Dermis blood vessel endothelial cell (primary cell): Measurements from ENCODE around the gene COBLL1. TPM values are rescaled to one million over a fixed set of nuclear protein-coding genes. Genes with fewer than 3 reads are reported as not detected.
"Not testable (repeated sequence)": the region's sequence is repeated elsewhere in the genome, so short reads cannot be mapped to it uniquely, and the experiment has no call there.

Source experiments
- DNase-seq: peaks from one replicate; pipeline ENCODE4 v3.0.0; 2010
- total RNA-seq: library from RNA; depleted of rRNA; stranded (reverse); fragments of >200 nt; gene quantifications from 2 replicates; pipeline ENCODE4 v1.2.3, GENCODE V29; 2014

Gene COBLL1
- total RNA-seq, 1 donor from 2014 or later = 7.8 TPM

DNA sequence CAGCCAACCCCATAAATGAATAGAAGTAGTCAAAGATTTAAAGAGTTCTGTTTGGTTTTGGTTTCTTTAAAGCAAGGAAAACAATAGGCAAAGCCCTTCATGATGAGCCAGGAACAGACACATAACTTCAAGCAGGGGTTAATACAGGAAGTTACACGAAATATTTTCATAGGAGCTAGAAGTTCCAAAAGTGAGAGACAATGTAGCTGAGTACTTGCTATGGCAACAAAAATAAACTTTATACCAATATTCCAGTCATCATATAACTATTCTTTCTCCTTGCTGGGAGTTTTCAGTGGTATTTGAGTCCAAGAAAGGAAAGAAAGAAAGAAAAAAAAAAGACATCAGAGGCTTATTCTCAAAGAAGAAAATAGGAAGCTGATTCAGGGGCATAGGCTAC is 56.2 kb downstream of the COBLL1 start:
- DNase-seq = peak; percentile 88

DNA sequence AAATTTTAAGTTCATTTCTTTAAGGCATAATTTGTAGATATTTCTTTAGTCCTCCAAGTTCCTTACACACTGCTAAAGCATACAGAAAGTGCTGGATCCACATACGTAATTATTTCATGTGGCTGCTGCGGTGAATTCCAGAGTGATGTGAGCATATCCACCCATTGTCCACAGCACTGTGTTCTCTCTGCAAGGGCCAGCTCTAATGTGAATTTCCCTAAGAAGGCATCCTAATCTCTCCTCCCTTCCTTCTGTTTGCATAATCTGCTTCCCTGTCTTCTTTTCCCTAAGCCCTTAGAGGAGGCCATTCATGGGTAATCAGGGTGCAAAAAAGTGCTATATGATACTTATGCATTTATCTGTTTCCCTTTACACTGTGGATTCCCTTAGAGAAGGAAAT is 57.2 kb downstream of the COBLL1 start:
- peak; percentile 98 for DNase-seq

DNA sequence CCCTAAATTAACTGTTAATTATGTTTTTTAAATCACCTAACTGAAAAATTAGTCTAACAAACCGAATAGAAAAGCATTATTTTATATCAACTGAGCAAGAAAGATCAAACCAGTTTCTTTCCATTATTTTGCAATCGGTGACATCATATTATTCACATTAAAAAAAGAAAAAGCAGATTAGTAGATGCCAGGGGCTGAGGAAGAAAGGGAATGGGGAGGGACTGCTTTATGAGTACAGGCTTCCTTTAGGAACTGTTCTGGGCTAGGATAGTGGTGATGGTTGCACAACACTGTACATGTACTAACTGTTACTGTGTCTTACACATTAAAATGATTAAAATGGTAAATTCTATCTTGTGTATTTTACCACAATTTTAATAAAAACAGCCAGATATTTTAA is 59.3 kb downstream of the COBLL1 start:
- peak; percentile 32 for DNase-seq

DNA sequence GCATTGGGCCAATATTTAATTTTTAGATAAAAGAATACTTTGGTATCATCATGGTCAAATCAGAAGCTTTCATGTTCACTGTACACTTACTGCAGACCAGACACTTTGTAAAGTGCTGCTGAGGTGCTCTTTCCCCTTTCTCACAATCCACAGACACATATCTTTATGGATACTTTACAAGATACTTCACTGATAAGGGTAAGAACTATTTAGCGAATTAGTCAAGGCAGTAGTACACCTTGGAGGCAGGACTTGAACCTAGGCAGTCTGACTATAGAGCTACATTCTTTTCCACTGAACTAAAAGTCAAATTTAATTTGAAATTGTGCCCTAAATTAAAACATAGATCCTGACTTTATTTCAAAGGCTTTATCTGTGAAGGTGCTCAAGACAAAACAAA is 60.2 kb downstream of the COBLL1 start:
- DNase-seq = no peak

DNA sequence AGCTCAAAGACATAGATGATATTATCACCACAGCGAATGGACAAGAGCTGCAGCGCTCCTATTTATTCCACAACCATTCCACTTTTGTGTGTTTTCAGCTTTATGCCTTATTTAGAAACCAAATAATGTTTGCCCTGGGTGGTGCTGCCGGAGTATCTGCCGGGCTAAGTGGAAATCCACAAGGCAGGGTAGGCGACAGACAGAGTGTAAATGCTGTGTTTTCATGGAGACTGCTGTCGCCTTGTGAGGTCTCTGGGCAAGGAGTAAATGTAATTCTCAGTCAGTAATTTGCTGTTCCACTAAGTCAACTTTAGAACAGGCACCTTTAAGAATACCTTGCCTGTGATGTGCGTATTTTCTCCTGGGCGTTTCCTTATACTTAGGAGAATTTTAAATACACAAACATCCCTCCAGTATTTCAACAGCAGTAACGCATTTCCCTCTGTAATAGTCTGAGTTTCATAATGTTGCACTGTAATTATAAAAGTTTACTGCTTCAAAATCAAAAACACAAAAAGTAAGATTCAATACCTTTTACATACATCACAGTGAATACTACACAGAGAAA is 60.9 kb downstream of the COBLL1 start:
- DNase-seq = no peak

DNA sequence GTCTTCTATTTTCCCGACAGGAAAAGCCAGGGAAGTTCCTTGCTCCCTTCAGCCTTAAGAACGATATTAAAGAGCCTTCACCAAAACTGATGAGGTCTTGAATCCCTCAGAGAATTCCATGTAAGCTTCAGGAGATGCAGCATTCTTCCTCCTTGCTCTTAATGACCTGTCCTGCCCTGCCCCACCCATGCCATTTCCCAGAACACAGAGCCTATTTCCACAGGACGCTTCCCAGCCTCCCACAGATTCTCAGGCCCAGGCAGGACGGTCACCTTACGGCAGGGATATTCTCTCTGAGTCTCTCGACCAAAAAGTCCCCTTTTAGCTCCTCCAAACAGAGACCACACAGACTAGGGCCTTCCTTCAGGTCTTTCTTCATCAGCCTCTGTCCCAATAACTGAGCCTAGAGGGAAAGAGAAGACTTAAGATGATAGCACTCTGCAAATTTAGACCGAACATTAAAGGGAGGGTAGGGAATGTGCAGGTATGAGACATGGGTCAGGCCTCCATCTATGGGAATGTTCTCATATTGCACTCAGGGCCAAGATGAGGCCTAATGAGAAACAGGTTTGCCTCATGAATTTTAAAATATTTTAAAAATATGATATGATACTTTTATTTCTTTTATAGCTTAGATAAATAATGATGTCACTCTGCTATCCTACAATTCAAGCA is 62.1 kb downstream of the COBLL1 start:
- no peak for DNase-seq

DNA sequence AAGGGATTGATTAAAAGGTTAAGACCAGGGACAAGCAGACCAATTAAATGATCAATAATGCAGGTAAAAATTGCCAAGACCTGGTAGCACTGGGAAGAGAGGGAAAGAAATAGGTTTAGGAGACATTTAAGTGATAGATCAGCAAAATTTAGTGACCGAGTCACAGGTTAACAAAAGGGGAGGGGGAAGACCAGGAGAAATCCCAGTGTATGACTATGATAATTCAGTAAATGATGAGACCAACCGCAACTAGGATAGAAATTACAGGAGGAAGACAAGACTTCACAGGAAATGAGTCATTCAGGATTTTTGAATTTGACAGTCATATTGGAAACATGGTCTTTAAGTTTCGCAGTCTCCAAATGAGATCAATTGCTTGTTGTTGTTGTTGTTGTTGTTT is 62.9 kb downstream of the COBLL1 start:
- DNase-seq = no peak

DNA sequence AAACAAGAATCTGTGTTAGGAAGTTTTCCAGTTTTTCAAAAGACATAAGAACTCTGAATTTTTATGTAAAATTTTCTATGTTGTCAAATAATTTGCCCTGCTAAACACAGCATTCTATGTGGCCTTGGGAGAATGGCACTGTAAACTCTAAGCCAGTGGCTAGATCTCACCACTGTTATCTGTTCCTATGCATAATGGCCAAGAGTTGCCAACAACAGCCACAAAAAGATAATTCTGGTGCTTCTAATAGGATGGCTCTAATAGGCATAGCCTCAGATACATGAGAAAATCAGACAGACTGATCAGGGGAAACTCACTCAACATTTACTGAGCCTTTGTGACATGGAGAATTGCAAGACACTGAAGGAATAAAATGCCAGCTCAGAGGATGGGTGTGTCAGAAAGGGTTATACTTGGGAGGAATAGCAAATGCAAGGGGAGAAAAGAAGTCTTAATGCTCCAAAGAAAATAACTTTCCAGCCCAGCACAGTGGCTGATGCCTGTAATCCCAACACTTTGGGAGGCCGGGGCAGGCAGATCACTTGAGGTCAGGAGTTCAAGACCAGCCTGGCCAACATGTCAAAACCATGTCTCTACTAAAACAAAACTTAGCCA is 63.7 kb downstream of the COBLL1 start:
- DNase-seq = no peak

DNA sequence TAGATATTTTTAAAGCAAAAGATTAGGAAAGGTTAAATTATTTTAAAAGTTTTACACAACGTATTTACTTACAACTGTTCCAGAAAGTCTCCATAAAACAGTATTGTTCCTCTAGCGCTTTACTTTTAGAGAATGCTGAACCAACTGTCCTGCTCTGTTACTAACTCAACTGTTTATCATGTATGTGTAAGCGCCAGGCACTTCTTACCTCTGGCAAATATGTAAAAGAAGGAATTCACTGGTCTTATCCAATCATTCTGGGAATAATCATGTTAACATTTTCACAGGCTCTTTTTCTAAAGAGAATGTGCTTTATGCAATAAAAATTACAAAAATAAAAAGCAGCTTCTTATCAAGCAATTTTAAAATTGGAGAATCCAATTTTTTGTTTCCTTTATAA is 68.0 kb downstream of the COBLL1 start:
- no peak for DNase-seq

DNA sequence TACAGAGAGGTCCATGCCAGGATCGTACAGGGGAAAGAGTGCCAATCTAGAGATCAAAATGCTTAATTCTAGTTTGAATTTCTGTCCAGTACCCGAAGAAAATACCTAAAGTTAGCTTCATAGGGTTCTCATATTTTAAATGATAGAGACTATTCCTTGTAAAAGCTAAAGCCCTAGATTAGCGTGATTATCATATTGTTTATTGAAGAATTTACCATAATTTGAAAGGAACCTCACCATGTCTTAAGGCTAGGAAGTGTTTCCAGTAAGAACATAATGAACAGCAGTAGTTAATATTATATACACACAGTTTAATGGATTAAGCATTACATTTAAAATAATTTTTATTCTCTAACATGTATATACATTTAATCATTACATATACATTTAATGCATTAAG is 68.5 kb downstream of the COBLL1 start:
- DNase-seq = no peak

DNA sequence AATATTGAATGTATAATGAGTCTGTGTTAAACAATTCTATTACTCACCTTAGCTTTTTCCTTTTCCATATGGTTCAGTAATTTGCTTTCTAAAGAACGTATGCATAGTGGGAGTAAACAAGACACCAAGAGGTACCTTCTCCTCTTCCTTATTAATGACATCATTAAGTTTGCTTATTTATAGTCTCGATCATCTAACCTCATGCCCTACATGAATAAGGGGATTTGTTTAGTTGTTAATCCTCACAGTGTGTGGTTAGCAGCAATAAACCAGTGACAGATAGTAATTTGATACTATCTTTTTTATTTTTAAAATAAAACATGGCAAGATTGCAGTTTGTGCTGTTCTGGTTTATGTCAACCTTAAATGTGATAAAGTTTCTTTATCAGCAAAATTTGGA is 69.7 kb downstream of the COBLL1 start:
- no peak for DNase-seq

DNA sequence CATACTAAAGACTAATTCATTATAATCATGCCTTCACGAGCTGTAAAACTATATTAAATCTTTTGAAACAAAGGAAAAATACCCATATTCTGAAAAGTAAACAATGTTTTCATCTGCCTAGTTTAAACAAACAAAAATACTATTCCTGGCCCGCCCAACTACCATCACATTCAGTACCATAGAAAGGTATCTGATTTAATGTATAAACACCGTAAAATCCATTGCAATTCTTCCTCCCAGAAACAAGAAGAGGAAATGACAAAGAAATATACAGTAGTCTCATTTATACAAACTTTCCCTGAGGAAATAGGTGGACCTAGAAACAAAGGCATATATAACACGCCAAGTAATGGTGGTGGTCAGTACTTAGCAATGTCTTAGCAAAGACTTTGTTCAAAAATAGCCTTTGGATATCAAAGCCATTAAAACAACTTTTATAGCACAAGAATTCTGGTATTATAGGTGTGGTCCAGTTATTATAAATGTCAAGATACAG is 71.2 kb downstream of the COBLL1 start:
- DNase-seq = peak; percentile 75

DNA sequence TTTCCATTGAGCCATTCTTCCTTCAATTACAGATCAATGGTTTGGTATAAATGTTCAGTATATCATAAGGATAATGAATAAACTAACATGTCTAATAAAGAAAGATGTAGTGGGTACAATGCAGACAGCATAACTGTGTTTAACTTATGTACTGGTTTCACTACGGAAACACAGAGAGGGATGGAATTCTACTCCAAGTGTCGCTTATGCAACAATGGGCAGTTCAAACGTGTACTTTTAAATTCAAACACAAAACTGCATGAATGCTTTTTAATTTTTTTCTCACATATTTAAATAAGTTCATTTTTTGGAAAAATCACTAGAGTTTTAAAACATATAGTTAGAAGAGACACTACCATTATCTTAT is 74.7 kb downstream of the COBLL1 start:
- no peak for DNase-seq

DNA sequence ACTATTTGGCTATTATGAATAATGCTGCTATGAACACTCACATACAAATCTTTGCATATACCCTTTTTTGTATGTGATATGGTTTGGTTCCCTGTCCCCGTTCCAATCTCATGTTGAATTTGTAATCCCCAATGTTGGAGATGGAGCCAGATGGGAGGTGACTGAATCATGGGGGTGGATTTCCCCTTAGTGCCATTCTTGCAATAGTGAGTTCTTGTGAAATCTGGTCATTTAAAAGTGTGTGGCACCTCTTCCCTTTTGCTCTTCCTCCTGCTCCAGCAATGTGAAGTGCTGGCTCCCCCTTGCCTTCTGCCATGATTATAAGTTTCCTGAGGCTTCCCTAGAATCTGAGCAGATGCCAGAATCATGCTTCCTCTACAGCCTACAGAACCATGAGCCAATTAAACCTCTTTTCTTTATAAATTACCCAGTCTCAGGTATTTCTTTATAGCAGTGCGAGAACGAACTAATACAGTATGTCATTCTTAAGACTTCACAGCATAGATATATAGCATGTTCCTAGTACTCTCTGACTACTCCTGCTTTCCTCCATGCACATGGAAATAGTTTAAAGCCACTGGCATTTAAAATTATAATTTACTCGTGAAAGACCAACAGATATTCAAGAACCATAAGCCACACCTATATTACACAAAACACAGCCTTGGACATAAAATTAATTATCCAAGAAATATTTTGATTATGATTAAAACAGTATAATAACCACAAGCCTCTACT is 75.2 kb downstream of the COBLL1 start:
- no peak for DNase-seq

DNA sequence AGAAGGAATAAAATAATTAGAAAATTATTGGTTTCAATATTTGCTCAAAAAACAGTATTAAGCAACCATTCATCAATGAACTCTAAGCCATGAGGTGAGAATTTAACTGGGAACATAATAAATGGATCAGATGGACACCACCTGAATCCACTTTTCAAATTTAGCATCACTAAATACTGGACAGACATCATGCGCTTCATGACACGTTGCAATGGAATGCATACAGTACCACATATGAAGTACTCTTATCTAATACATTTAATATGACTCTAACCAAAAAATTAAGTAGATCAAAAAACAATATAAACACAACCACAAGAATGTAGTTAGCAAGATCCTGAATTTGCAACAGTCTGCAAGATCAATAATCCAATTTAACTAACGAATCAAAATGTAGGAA is 76.6 kb downstream of the COBLL1 start:
- DNase-seq = no peak

DNA sequence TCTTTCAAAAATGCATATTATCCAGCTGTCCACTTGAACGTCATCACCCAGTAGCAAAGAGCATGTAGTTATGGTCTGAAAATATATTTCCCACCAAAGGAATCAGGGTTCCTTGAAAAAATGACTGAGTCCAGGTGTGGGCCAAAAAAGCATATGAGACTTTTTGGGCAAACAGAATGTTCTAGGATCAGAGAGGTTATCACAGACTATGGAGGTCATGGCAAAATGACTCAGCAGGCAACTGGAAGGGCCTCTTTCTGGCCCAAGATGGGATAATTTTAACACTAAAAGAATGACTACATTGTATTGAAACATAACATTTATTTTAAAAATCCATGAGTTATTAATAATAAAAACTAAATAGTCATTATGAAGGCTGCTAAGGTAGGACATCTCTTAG is 77.1 kb downstream of the COBLL1 start:
- no peak for DNase-seq

DNA sequence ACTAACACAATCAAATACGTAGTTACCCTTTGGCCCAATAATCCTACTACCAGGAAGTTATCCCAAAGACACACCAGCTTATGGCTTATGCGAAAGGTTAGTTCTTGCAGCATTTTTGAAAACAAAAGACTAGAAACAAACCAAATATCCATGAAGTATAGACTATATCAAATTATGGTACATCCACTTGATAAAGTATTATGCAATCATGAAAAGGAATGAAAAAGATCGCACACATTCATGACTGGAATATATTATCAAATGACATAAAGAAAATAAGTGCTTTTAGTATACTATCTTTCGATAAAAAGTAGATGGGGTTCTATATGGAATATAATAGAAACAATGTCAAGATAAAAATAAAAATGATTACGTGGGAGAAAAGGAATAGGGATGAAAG is 78.2 kb downstream of the COBLL1 start:
- DNase-seq = no peak

DNA sequence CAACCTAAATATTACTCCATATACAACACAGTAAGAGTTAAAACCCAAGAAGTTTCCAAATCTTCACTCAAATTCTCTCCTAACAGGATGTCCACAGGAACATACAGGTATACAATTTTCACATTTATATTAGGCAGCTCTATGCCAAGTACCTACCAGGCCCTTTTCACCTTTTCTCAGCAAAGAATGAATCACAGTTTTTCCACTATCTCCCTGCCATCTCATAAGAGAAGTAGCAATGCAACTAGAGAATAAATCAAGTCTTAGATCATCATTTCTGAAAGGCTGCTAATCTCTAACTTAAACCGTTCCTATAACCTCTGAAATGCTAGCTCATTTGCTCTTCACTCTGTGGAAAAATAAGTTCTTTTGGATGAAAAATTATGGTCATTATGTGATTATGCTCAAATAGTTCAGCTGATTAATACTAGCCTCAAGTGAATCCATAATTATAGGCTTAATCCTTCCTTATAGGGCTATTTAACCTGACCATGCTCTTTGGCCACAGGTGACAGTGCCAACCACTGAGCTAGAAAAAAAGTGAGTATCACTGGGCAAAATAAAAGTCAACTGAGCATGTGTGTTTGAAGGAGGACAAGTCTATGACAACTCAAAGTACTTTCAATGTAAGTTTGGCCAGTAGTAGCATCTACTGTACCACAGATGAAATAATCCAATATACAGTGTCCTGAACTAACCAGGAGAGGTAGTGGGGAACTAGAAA is 79.7 kb downstream of the COBLL1 start:
- DNase-seq = no peak

DNA sequence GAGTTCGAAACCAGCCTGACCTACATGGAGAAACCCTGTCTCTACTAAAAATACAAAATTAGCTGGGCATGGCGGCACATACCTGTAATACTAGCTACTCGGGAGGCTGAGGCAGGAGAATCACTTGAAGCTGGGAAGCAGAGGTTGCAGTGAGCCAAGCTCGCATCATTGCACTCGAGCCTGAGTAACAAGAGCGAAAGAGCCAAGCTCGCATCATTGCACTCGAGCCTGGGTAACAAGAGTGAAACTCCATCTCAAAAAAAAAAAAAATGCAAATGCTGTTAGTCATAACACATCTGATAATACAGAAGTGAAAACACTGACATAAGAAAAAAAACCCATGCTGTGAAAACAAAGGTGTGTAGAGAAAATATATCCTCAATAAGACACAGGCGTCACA is 80.4 kb downstream of the COBLL1 start:
- not testable (repeated sequence) for DNase-seq

DNA sequence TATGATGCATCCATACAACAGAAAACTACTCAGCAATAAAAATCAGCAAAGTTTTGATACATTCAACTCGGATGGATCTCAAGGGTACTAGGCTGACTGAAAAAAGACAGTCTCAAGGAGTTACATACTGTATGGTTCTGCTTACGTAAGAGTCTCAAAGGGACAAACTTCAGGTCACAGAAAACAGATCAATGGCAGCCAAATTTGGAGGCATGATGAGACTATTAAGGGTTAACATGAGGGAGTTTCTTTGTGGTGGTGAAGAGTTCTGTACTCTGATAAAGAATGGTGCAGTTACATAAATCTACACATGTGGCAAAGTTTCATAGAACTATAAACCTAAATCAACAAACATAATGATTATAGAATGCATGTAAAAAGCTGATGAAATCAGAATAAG is 81.4 kb downstream of the COBLL1 start:
- DNase-seq = no peak

DNA sequence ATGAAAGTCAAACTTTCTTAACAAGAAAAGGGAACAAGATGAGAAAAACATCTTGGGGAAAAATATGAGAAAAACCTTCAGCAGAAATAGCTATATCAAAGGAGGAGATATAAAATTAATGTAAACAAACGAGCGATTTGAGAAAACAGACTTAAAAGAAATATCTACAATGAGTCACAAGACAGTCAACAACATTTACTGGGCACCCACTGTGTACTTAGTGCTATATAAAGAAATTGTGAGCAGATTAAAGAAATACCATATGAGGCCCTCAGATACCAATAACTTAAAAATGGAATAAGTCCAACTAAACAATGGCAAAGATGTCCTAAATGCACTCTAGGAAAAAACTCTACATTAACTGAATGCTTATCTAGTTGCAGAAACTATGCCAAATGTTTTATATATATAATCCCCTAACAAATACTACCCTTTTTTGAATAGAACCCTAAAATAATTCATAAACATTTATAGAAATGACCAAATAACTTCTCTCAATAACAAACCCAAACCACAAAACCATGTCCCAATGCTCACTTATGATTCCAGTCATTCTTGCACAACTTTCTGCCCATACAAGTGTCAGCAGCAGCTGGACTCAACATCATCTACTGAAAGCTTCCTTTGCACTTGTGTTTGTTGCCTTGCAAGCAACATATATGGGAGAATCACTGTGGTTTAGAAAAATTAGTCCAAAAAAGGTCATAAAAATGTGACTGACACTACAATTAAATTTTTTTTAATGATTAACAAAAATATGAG is 83.5 kb downstream of the COBLL1 start:
- no peak for DNase-seq

DNA sequence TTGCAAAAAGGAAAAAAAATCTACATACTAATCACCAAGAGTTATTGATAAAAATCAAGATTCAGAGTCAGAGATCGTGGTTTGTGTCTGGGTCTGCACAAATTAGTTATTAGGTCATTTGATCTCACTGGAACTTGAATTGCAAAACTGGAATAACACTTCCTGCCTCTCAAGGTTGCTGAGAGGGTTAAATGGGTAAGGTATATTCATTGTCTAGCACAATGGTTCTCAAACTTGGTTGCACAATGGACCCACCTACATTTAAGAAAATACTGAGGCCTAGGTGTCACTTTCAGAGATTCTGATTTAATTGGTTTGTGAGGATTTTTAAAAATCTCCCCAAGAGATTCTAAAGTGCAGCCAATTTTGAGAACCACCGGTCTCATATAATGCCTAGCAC is 84.8 kb downstream of the COBLL1 start:
- no peak for DNase-seq
